ENCODE measurements around the gene ASB18. TPM values are rescaled to one million over a fixed set of nuclear protein-coding genes. Genes with fewer than 3 reads are reported as not detected.
A peak's percentile ranks its signal among the peaks of the same experiment; 100 is the strongest.

The ASB18 gene
- total RNA-seq, 1 experiment from 2014 or later, result not detected

GRCh38 chr2:236193026-236193425, 71.2 kb downstream of the ASB18 start:
- H3K4me2 ChIP-seq (ENCODE audit: low read length), result no peak overlapping the region
- H3K79me2 ChIP-seq (ENCODE audit: insufficient read depth, low read length), result peaks cover 13% of the 10 kb centered on the region; the same call in 1 of the 2 replicates
- H3K27ac ChIP-seq (ENCODE audit: low read depth, low read length), result no peak overlapping the region
- H3K4me1 ChIP-seq (ENCODE audit: control insufficient read depth in 1 of 2, insufficient read depth in 2 of 2, low read length in 2 of 2), result no peaks in the 10 kb centered on the region
- DNase-seq (ENCODE audit: low read depth, low spot score) (no peak), ATAC-seq (peak; percentile 72)
- no peaks in the 10 kb centered on the region for H3K9me3 ChIP-seq (ENCODE audit: control insufficient read depth in 1 of 2, insufficient read depth in 1 of 2, low read depth in 1 of 2, low read length in 2 of 2)
- ChIA-PET POLR2A (interaction anchor here (0.6 kb wide), 1 partner anchor 577 kb away, joined by 3 read pairs; no protein-coding TSS in a partner anchor), CTCF (interaction anchor here (0.6 to 1.3 kb wide), 3 partner anchors 16 to 50 kb away, joined by 3 to 4 read pairs (median 3); no protein-coding TSS in a partner anchor), RAD21 (ENCODE audit: low non-redundant PET in 1 of 2, low total read pairs in 2 of 2, uncharacterized antibody in 2 of 2, unreplicated experiment in 2 of 2) (no interaction called here)
- H3K9me2 ChIP-seq (ENCODE audit: insufficient read depth), result no peaks in the 10 kb centered on the region
- BruUV-seq (replicated peaks), result no TSS peak
- H2AFZ ChIP-seq (ENCODE audit: low read depth, low read length, poor library complexity, severe bottlenecking), result no peak overlapping the region
- H3K9ac ChIP-seq (ENCODE audit: low read length), result no peak overlapping the region
- TF ChIP-seq POLR2AphosphoS5 (IDR thresholded peaks at IDR 0.05; ENCODE audit: low read depth, low read length) (no peak), ZBTB33 (IDR thresholded peaks at IDR 0.05; ENCODE audit: extremely low read depth, insufficient replicate concordance, low read length) (no peak), ZFX (IDR thresholded peaks at IDR 0.05) (no peak), RAD21 (IDR thresholded peaks at IDR 0.05; ENCODE audit: low read depth) (0 out of 2 replicates have a peak, but pooled peaks have one; percentile 4), FOSL1 (IDR thresholded peaks at IDR 0.05; ENCODE audit: low read depth) (no peak), ATF3 (IDR thresholded peaks at IDR 0.05) (no peak), JUND (IDR thresholded peaks at IDR 0.05) (no peak), YY1 (IDR thresholded peaks at IDR 0.05; ENCODE audit: extremely low read depth, insufficient replicate concordance, low read depth, low read length) (no peak), CTCF (IDR thresholded peaks at IDR 0.05 in 2 of 3, conservative IDR thresholded peaks at IDR 0.05 in 1 of 3; ENCODE audit: borderline replicate concordance in 1 of 3, insufficient read depth in 1 of 3, low read depth in 2 of 3, low read length in 2 of 3) (0 out of 6 replicates have a peak, but pooled peaks of 1 of the 3 experiments have one; percentile 16)
- no peaks in the 10 kb centered on the region for H3K27me3 ChIP-seq (ENCODE audit: insufficient read depth, low read length)
- H4K20me1 ChIP-seq (ENCODE audit: insufficient read depth), result no peaks in the 10 kb centered on the region
- intact Hi-C loops (cut with micrococcal nuclease), result loop anchor here (10.0 kb wide), 1 partner anchor 872 kb away; no protein-coding TSS in a partner anchor
- no peaks in the 10 kb centered on the region for H3K36me3 ChIP-seq (ENCODE audit: control insufficient read depth in 1 of 2, insufficient read depth in 2 of 2, low read length in 2 of 2)
- H3K4me3 ChIP-seq (replicated peaks in 1 of 2; ENCODE audit: low read depth in 1 of 2, low read length in 2 of 2), result no peak overlapping the region
